HCT116 (cell line): ENCODE data around the gene COL9A3. TPM values are rescaled to one million over a fixed set of nuclear protein-coding genes. Genes with fewer than 3 reads are reported as not detected.
A peak's percentile ranks its signal among the peaks of the same experiment; 100 is the strongest.

Experiments used
- ATAC-seq: fragments of 200-7000 bp; cut with Tn5 transposase; 2 replicates; pipeline ENCODE4 v1.9.1; 2020; ENCODE audit warnings: mild to moderate bottlenecking, moderate library complexity
- Bru-seq: library from RNA; stranded (reverse); fragments of 400-500 nt; gene quantifications from one replicate; lab custom pipeline; 2021; lab: Mats Ljungman, UMichigan
- BruChase-seq, 2 experiments: library from RNA; stranded (reverse); fragments of 400-500 nt; gene quantifications; one replicate each; lab custom pipeline; 2021; lab: Mats Ljungman, UMichigan
- BruUV-seq: library from RNA; stranded (reverse); fragments of 400-500 nt; replicated peaks from 2 replicates; lab custom pipeline; 2021; lab: Mats Ljungman, UMichigan
- CTCF ChIA-PET: fragments of 300-600 bp; sonication (Branson Sonifier 250); formaldehyde crosslinking; loops from one replicate; lab custom pipeline; 2021; ENCODE audit warnings: antibody characterized with exemption; lab: Charles Lee
- POLR2A ChIA-PET: fragments of 300-600, 350-600 bp; sonication (Branson Sonifier 250); formaldehyde crosslinking; loops from one replicate; lab custom pipeline; 2021; ENCODE audit warnings: antibody characterized with exemption; lab: Charles Lee
- RAD21 ChIA-PET, 2 experiments: fragments of 300-600 bp; sonication (Branson Sonifier 250); formaldehyde crosslinking; loops; one replicate each; lab custom pipeline; 2023; ENCODE audit warnings: low total read pairs in 2 of 2; ENCODE audit not compliant: uncharacterized antibody in 2 of 2, unreplicated experiment in 2 of 2, low non-redundant PET in 1 of 2; lab: Charles Lee
- DNase-seq: peaks from one replicate; pipeline ENCODE4 v3.0.0-alpha.2; 2010; ENCODE audit warnings: low read depth, low spot score
- H2AFZ ChIP-seq: fragments of 200-600 bp; shearing (Covaris generic), sonication (generic); 2 replicates; pipeline ENCODE4 v1.6.1; 2017; ENCODE audit warnings: low read depth, mixed run types, mixed read lengths, antibody characterized with exemption, low read length; ENCODE audit not compliant: poor library complexity, severe bottlenecking
- H3K27ac ChIP-seq: 2 replicates; pipeline ENCODE4 v1.5.1; 2012; ENCODE audit warnings: low read depth, low read length
- H3K27me3 ChIP-seq: fragments of 200-600 bp; sonication (generic); 2 replicates; pipeline ENCODE4 v1.6.1; 2016; ENCODE audit warnings: mixed run types, low read length, mixed read lengths; ENCODE audit not compliant: insufficient read depth
- H3K36me3 ChIP-seq, 2 experiments: fragments of 200-500 bp in 1 of 2; fragments of 200-600 bp in 1 of 2; sonication (Bioruptor generic) in 1 of 2; sonication (generic) in 1 of 2; 2 replicates each; pipeline versions ENCODE4 v1.5.1 to v1.6.1; 2014 to 2016; ENCODE audit warnings: low read length in 2 of 2, inconsistent platforms in 1 of 2, mixed read lengths in 1 of 2, mixed run types in 1 of 2; ENCODE audit not compliant: insufficient read depth in 2 of 2, control insufficient read depth in 1 of 2
- H3K4me1 ChIP-seq, 2 experiments: fragments of 200-600 bp in 1 of 2; sonication (generic) in 1 of 2; 2 replicates each; pipeline versions ENCODE4 v1.5.1 to v1.6.1; 2012 to 2017; ENCODE audit warnings: low read length in 2 of 2, inconsistent platforms in 1 of 2, mild to moderate bottlenecking in 1 of 2, mixed read lengths in 1 of 2, mixed run types in 1 of 2, moderate library complexity in 1 of 2; ENCODE audit not compliant: insufficient read depth in 2 of 2, control insufficient read depth in 1 of 2
- H3K4me2 ChIP-seq: fragments of 200-600 bp; sonication (generic); 2 replicates; pipeline ENCODE4 v1.6.1; 2017; ENCODE audit warnings: mixed run types, low read length, mixed read lengths
- H3K4me3 ChIP-seq, 2 experiments: fragments of 200-600 bp in 1 of 2; sonication (generic) in 1 of 2; replicated peaks in 1 of 2; 2 replicates each; pipeline ENCODE4 v1.5.1; 2011 to 2016; ENCODE audit warnings: low read length in 2 of 2, control low read depth in 1 of 2, low read depth in 1 of 2, mild to moderate bottlenecking in 1 of 2, mixed read lengths in 1 of 2, mixed run types in 1 of 2
- H3K79me2 ChIP-seq: fragments of 200-600 bp; sonication (generic); 2 replicates; pipeline ENCODE4 v1.6.1; 2017; ENCODE audit warnings: mild to moderate bottlenecking, mixed run types, low read length, moderate library complexity, mixed read lengths; ENCODE audit not compliant: insufficient read depth
- H3K9ac ChIP-seq: fragments of 200-600 bp; sonication (generic); 2 replicates; pipeline ENCODE4 v1.6.1; 2016; ENCODE audit warnings: low read length, mixed read lengths
- H3K9me2 ChIP-seq: fragments of 200-600 bp; sonication (generic), shearing (Covaris generic); 2 replicates; pipeline ENCODE4 v1.6.1; 2017; ENCODE audit warnings: mixed run types, mild to moderate bottlenecking, moderate library complexity; ENCODE audit not compliant: insufficient read depth
- H3K9me3 ChIP-seq, 2 experiments: fragments of 200-500 bp in 1 of 2; fragments of 200-600 bp in 1 of 2; sonication (Bioruptor generic) in 1 of 2; sonication (generic) in 1 of 2; 2 replicates each; pipeline ENCODE4 v1.6.1; 2014 to 2017; ENCODE audit warnings: low read length in 2 of 2, mixed read lengths in 2 of 2, inconsistent platforms in 1 of 2, low read depth in 1 of 2, mild to moderate bottlenecking in 1 of 2, mixed run types in 1 of 2, moderate library complexity in 1 of 2; ENCODE audit not compliant: control insufficient read depth in 1 of 2, insufficient read depth in 1 of 2
- H4K20me1 ChIP-seq: fragments of 200-600 bp; sonication (generic), shearing (Covaris generic); 2 replicates; pipeline ENCODE4 v1.6.1; 2017; ENCODE audit warnings: mixed run types, mild to moderate bottlenecking, moderate library complexity; ENCODE audit not compliant: insufficient read depth
- ATF3 ChIP-seq: IDR thresholded peaks from 2 replicates; pipeline ENCODE4 v1.6.1; 2012
- CBX3 ChIP-seq: IDR thresholded peaks from 2 replicates; pipeline ENCODE4 v1.6.1; 2012; ENCODE audit warnings: low read depth
- CEBPB ChIP-seq: IDR thresholded peaks from 2 replicates; pipeline ENCODE4 v1.6.1; 2012; ENCODE audit warnings: low read depth
- EZH2phosphoT487 ChIP-seq: fragments of 200-600 bp; IDR thresholded peaks from 2 replicates; pipeline ENCODE4 v1.6.1; 2018; ENCODE audit warnings: antibody characterized with exemption, borderline replicate concordance
- FOSL1 ChIP-seq: IDR thresholded peaks from 2 replicates; pipeline ENCODE4 v1.6.1; 2012; ENCODE audit warnings: low read depth
- JUND ChIP-seq: IDR thresholded peaks from 2 replicates; pipeline ENCODE4 v1.6.1; 2012
- SIN3A ChIP-seq: IDR thresholded peaks from 2 replicates; pipeline ENCODE4 v1.6.1; 2012; ENCODE audit warnings: low read depth
- SP1 ChIP-seq: IDR thresholded peaks from 2 replicates; pipeline ENCODE4 v1.6.1; 2012; ENCODE audit warnings: low read depth
- TCF7L2 ChIP-seq: IDR thresholded peaks from 2 replicates; pipeline ENCODE4 v1.7.0; 2011; ENCODE audit warnings: borderline replicate concordance, inconsistent platforms; ENCODE audit not compliant: insufficient read depth, insufficient read length; ENCODE audit errors: extremely low read depth
- ZNF274 ChIP-seq: fragments of 200-500 bp; sonication (Bioruptor generic); IDR thresholded peaks from 2 replicates; pipeline ENCODE4 v1.6.1; 2014; ENCODE audit warnings: mild to moderate bottlenecking, low read depth, low read length, inconsistent platforms
- intact Hi-C: fragments of 100-400 bp; cut with micrococcal nuclease; formaldehyde crosslinking; loops from 2 replicates; pipeline ENCODE4 v1.10.0; 2022
- long read RNA-seq: library from polyadenylated mRNA; unstranded; transcript quantifications from one replicate; pipeline ENCODE4 v2.0.0, GENCODE V29; 2021; ENCODE audit not compliant: unreplicated experiment
- polyA plus RNA-seq: library from polyadenylated mRNA; unstranded; fragments of >200 nt; gene quantifications from 2 replicates; pipeline ENCODE4 v1.2.1, GENCODE V29; 2012; ENCODE audit warnings: missing spikeins
- total RNA-seq: library from RNA; stranded (reverse); gene quantifications from one replicate; pipeline ENCODE4 v1.2.1, GENCODE V29; 2021; ENCODE audit not compliant: unreplicated experiment

COL9A3 gene
- total RNA-seq (29.7 TPM), Bru-seq, nascent RNA (percentile 36 among the genes with signal in this experiment), BruChase-seq, experiment 1, labeled RNA remaining after a 6-hour chase (percentile 42 among the genes with signal in this experiment), BruChase-seq, experiment 2, labeled RNA remaining after a 2-hour chase (percentile 45 among the genes with signal in this experiment)
- 15.9 and 20.7 TPM in 2 replicates for polyA plus RNA-seq
- long read RNA-seq, transcript COL9A3-215 (32 exons, 2,497 nt): major isoform, 17 of 50 reads
- long read RNA-seq, partial matches to known transcripts: 13 of 50 reads
- long read RNA-seq, other reads (novel, unspliced or antisense): 18 of 50 reads

GRCh38 chr20:62816884-62817873 is at the start of gene COL9A3:
TSS of gene COL9A3 (plus strand) at chr20:62817050. CDS start at chr20:62817065, 15 bp downstream.
- Histone ChIP-seq H3K9ac (peak within 1 kb of the TSS; percentile 56), H4K20me1 (no peaks in the 10 kb centered on the region), H3K27me3 (no peaks in the 10 kb centered on the region), H3K4me2 (peak within 1 kb of the TSS; percentile 72), H3K36me3 (peaks cover 0 to 2% of the 10 kb centered on the region in 2 experiments; a peak in 2 of 4 replicates), H3K27ac (peak within 1 kb of the TSS; percentile 72; the same call in 1 of the 2 replicates), H2AFZ (no peak within 1 kb of the TSS), H3K79me2 (no peaks in the 10 kb centered on the region), H3K9me3 (no peaks in the 10 kb centered on the region), H3K9me2 (no peaks in the 10 kb centered on the region), H3K4me1 (peaks cover 51 to 64% of the 10 kb centered on the region in 2 experiments), H3K4me3 (peak within 1 kb of the TSS; percentile 35 to 45)
- no peak for ATAC-seq
- no peak for DNase-seq
- ChIA-PET CTCF (no interaction called here), RAD21 (no interaction called here), POLR2A (no interaction called here)
- no TSS peak for BruUV-seq
- TF ChIP-seq CEBPB (no peak), TCF7L2 (peak; percentile 71)
- intact Hi-C loops: no loop called here

- no peaks in the 10 kb centered on the region for H3K27me3 ChIP-seq
- peaks cover 10 to 32% of the 10 kb centered on the region in 2 experiments; a peak in 3 of 4 replicates for H3K4me1 ChIP-seq
- BruUV-seq: no TSS peak
- no peaks in the 10 kb centered on the region for H3K9me3 ChIP-seq
- H3K27ac ChIP-seq: no peak overlapping the region
- TF ChIP-seq SP1: no peak
- no peak for TF ChIP-seq FOSL1
- TF ChIP-seq TCF7L2: no peak
- no peak for TF ChIP-seq ZNF274
- no peak for TF ChIP-seq CBX3
- TF ChIP-seq ATF3: no peak
- TF ChIP-seq SIN3A: no peak
- no peak for TF ChIP-seq JUND
- no peak for TF ChIP-seq EZH2phosphoT487
- no peak overlapping the region for H3K9ac ChIP-seq
- DNase-seq (no peak), ATAC-seq (no peak)
- no peaks in the 10 kb centered on the region for H3K9me2 ChIP-seq
- no peak overlapping the region for H3K4me2 ChIP-seq
- no peaks in the 10 kb centered on the region for H4K20me1 ChIP-seq
- no peak overlapping the region for H2AFZ ChIP-seq
- no peak overlapping the region for H3K4me3 ChIP-seq
- intact Hi-C loops: no loop called here
- H3K79me2 ChIP-seq: no peaks in the 10 kb centered on the region
- POLR2A ChIA-PET: no interaction called here
- no peaks in the 10 kb centered on the region for H3K36me3 ChIP-seq
- RAD21 ChIA-PET: no interaction called here
- CTCF ChIA-PET: no interaction called here
Observed at GRCh38 chr20:62768234-62768546, 48.7 kb upstream of the COL9A3 start.
